Measurements from ENCODE around the gene TRH. TPM values are rescaled to one million over a fixed set of nuclear protein-coding genes. Genes with fewer than 3 reads are reported as not detected.

Gene TRH
- polyA plus RNA-seq, 1 donor from 2014 or later: 2.6 TPM

DNA sequence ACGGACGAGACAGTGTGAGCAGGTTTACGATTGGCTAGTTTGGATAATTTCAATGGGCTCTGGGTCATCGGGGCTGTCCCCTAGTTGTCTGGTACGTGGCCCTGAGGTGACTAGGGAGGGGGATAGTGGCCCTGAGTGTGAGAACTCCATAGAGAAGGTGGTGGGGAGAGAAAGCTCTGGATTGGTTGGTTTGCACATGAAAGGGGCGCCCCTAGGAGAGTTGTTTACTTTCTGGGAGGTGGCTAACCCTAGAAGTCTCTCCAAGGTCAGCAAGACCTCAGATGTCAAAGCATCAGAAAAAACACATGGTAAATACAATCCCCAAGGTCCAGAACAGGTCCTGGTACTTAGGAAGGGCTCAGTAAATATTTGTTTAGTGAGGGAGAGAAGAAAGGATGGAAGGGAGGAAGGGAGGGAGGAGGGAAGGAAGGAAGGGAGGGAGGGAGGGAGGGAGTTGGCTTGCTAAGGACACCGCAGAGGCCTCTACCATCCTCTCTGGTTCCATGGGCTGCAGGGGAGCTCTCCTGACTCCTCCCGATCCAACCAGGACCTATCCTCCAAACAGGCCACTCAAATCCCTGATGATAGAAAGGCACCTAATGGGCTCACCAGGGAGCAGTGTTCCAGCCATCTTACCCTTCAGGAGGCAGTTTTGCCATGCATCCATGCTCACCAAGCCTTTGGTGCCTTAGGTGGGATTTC is 3.0 kb upstream of the TRH start:
- Histone ChIP-seq H3K27me3 (ENCODE audit: insufficient read depth, low read depth, low read length) (peaks cover 37% of the 10 kb centered on the region), H3K9me2 (ENCODE audit: insufficient read depth, low read length) (no peaks in the 10 kb centered on the region), H3K79me2 (replicated peaks; ENCODE audit: insufficient read depth, low read length) (no peaks in the 10 kb centered on the region), H3K4me2 (ENCODE audit: low read length) (no peak overlapping the region), H3K4me3 (ENCODE audit: low read length) (no peak overlapping the region), H3K9ac (ENCODE audit: low read length) (no peak overlapping the region), H3K9me3 (ENCODE audit: low read length) (no peaks in the 10 kb centered on the region), H3F3A (ENCODE audit: insufficient read depth, low read length, poor library complexity, severe bottlenecking) (no peaks in the 10 kb centered on the region), H2AFZ (ENCODE audit: low read depth, low read length) (no peak overlapping the region), H3K36me3 (ENCODE audit: insufficient read depth, low read length) (no peaks in the 10 kb centered on the region), H4K20me1 (ENCODE audit: insufficient read depth) (no peaks in the 10 kb centered on the region), H3K27ac (ENCODE audit: low read length) (no peak overlapping the region)
- TF ChIP-seq, protein P1, sequence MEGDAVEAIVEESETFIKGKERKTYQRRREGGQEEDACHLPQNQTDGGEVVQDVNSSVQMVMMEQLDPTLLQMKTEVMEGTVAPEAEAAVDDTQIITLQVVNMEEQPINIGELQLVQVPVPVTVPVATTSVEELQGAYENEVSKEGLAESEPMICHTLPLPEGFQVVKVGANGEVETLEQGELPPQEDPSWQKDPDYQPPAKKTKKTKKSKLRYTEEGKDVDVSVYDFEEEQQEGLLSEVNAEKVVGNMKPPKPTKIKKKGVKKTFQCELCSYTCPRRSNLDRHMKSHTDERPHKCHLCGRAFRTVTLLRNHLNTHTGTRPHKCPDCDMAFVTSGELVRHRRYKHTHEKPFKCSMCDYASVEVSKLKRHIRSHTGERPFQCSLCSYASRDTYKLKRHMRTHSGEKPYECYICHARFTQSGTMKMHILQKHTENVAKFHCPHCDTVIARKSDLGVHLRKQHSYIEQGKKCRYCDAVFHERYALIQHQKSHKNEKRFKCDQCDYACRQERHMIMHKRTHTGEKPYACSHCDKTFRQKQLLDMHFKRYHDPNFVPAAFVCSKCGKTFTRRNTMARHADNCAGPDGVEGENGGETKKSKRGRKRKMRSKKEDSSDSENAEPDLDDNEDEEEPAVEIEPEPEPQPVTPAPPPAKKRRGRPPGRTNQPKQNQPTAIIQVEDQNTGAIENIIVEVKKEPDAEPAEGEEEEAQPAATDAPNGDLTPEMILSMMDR (IDR thresholded peaks at IDR 0.05; ENCODE audit: poor library complexity, severe bottlenecking): no peak
- TF ChIP-seq EZH2 (IDR thresholded peaks at IDR 0.05; ENCODE audit: borderline replicate concordance, insufficient read depth, low read length, poor library complexity, severe bottlenecking): no peak
- TF ChIP-seq RAD21 (conservative IDR thresholded peaks at IDR 0.05): no peak
- TF ChIP-seq MXI1 (conservative IDR thresholded peaks at IDR 0.05; ENCODE audit: poor library complexity, severe bottlenecking): no peak
- no peak for TF ChIP-seq POLR2AphosphoS5 (IDR thresholded peaks at IDR 0.05)
- no peak for TF ChIP-seq TAF1 (IDR thresholded peaks at IDR 0.05; ENCODE audit: low read depth)
- no peak for TF ChIP-seq EP300 (conservative IDR thresholded peaks at IDR 0.05; ENCODE audit: poor library complexity, severe bottlenecking)
- TF ChIP-seq, protein P2, sequence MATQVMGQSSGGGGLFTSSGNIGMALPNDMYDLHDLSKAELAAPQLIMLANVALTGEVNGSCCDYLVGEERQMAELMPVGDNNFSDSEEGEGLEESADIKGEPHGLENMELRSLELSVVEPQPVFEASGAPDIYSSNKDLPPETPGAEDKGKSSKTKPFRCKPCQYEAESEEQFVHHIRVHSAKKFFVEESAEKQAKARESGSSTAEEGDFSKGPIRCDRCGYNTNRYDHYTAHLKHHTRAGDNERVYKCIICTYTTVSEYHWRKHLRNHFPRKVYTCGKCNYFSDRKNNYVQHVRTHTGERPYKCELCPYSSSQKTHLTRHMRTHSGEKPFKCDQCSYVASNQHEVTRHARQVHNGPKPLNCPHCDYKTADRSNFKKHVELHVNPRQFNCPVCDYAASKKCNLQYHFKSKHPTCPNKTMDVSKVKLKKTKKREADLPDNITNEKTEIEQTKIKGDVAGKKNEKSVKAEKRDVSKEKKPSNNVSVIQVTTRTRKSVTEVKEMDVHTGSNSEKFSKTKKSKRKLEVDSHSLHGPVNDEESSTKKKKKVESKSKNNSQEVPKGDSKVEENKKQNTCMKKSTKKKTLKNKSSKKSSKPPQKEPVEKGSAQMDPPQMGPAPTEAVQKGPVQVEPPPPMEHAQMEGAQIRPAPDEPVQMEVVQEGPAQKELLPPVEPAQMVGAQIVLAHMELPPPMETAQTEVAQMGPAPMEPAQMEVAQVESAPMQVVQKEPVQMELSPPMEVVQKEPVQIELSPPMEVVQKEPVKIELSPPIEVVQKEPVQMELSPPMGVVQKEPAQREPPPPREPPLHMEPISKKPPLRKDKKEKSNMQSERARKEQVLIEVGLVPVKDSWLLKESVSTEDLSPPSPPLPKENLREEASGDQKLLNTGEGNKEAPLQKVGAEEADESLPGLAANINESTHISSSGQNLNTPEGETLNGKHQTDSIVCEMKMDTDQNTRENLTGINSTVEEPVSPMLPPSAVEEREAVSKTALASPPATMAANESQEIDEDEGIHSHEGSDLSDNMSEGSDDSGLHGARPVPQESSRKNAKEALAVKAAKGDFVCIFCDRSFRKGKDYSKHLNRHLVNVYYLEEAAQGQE (IDR thresholded peaks at IDR 0.05; ENCODE audit: borderline replicate concordance): no peak
- TF ChIP-seq SMC3 (conservative IDR thresholded peaks at IDR 0.05; ENCODE audit: poor library complexity): no peak

DNA sequence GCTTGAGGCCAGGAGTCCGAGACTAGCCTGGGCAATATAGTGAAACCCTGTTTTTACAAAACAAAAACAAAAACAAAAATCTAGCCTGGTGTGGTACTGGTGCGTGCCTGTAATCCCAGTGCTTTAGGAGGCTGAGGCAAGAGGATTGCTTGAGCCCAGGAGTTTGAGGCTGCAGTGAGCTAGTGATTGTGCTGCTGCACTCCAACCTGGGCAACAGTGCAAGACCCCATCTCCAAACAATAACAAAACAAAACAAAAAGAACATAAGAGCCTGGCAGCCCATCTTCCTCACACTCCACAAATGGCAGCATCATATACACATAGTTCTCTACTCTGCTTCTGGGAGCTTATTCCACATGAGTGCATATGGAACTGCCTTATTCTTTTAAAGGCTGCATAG is 2.2 kb upstream of the TRH start:
- no peak for TF ChIP-seq EP300 (conservative IDR thresholded peaks at IDR 0.05; ENCODE audit: poor library complexity, severe bottlenecking)
- TF ChIP-seq EZH2 (IDR thresholded peaks at IDR 0.05; ENCODE audit: borderline replicate concordance, insufficient read depth, low read length, poor library complexity, severe bottlenecking): no peak
- TF ChIP-seq, protein P2 (IDR thresholded peaks at IDR 0.05; ENCODE audit: borderline replicate concordance): no peak
- TF ChIP-seq RAD21 (conservative IDR thresholded peaks at IDR 0.05): no peak
- TF ChIP-seq TAF1 (IDR thresholded peaks at IDR 0.05; ENCODE audit: low read depth): no peak
- no peak for TF ChIP-seq MXI1 (conservative IDR thresholded peaks at IDR 0.05; ENCODE audit: poor library complexity, severe bottlenecking)
- TF ChIP-seq SMC3 (conservative IDR thresholded peaks at IDR 0.05; ENCODE audit: poor library complexity): no peak
- TF ChIP-seq, protein P1 (IDR thresholded peaks at IDR 0.05; ENCODE audit: poor library complexity, severe bottlenecking): no peak
- TF ChIP-seq POLR2AphosphoS5 (IDR thresholded peaks at IDR 0.05): no peak
- Histone ChIP-seq H3K27ac (ENCODE audit: low read length) (no peak overlapping the region), H3K9me2 (ENCODE audit: insufficient read depth, low read length) (no peaks in the 10 kb centered on the region), H3K9ac (ENCODE audit: low read length) (no peak overlapping the region), H3F3A (ENCODE audit: insufficient read depth, low read length, poor library complexity, severe bottlenecking) (no peaks in the 10 kb centered on the region), H4K20me1 (ENCODE audit: insufficient read depth) (no peaks in the 10 kb centered on the region), H3K79me2 (replicated peaks; ENCODE audit: insufficient read depth, low read length) (no peaks in the 10 kb centered on the region), H3K4me3 (ENCODE audit: low read length) (no peak overlapping the region), H3K27me3 (ENCODE audit: insufficient read depth, low read depth, low read length) (peaks cover 44% of the 10 kb centered on the region), H3K4me2 (ENCODE audit: low read length) (no peak overlapping the region), H3K36me3 (ENCODE audit: insufficient read depth, low read length) (no peaks in the 10 kb centered on the region), H2AFZ (ENCODE audit: low read depth, low read length) (no peak overlapping the region), H3K9me3 (ENCODE audit: low read length) (no peaks in the 10 kb centered on the region)
